ENCODE results near the gene LAIR1.

Gene LAIR1

GRCh38 chr19:54312436-54313377 is 52.0 kb downstream of the LAIR1 start, which contains the start of gene LILRA5:
LILRA5 (minus strand) TSS chr19:54313166; CDS start chr19:54313019, 147 bp downstream.
- Histone ChIP-seq H3K4me2 (peak within 1 kb of the TSS; percentile 55), H4K20me1 (no peaks in the 10 kb centered on the region), H3K27ac (no peak within 1 kb of the TSS)

GRCh38 chr19:54312011-54312410 is 52.7 kb downstream of the LAIR1 start:
- Histone ChIP-seq H3K9me3 (no peaks in the 10 kb centered on the region), H3K4me1 (peaks cover 14% of the 10 kb centered on the region), H3K27me3 (no peaks in the 10 kb centered on the region), H3K4me2 (peak overlapping the region; percentile 55), H3K36me3 (no peaks in the 10 kb centered on the region), H3K9ac (no peak overlapping the region), H4K20me1 (no peaks in the 10 kb centered on the region), H3K4me3 (no peak overlapping the region), H3K27ac (no peak overlapping the region)
- no peak for TF ChIP-seq Cebpa-rat (IDR thresholded peaks at IDR 0.05)

More at GRCh38 chr19:54312436-54313377, 52.0 kb downstream of the LAIR1 start, which contains the start of gene LILRA5:
- Histone ChIP-seq H3K4me1 (peaks cover 14% of the 10 kb centered on the region), H3K36me3 (no peaks in the 10 kb centered on the region), H3K9me3 (no peaks in the 10 kb centered on the region), H3K9ac (no peak within 1 kb of the TSS; the same call in 1 of the 2 replicates), H3K4me3 (no peak within 1 kb of the TSS), H3K27me3 (no peaks in the 10 kb centered on the region)
- no peak for TF ChIP-seq Cebpa-rat (IDR thresholded peaks at IDR 0.05)

- no peak overlapping the region for H3K9ac ChIP-seq
- H3K4me1 ChIP-seq = peaks cover 14% of the 10 kb centered on the region
- TF ChIP-seq Cebpa-rat (IDR thresholded peaks at IDR 0.05) = no peak
- H3K36me3 ChIP-seq = no peaks in the 10 kb centered on the region
- no peaks in the 10 kb centered on the region for H4K20me1 ChIP-seq
- no peak overlapping the region for H3K27ac ChIP-seq
- no peak overlapping the region for H3K4me3 ChIP-seq
- H3K9me3 ChIP-seq = no peaks in the 10 kb centered on the region
- no peak overlapping the region for H3K4me2 ChIP-seq
- no peaks in the 10 kb centered on the region for H3K27me3 ChIP-seq
These were observed 53.2 kb downstream of the LAIR1 start for GRCh38 chr19:54311486-54311885.

- Histone ChIP-seq H3K4me2 (no peak overlapping the region), H3K27me3 (no peaks in the 10 kb centered on the region), H3K4me1 (peaks cover 14% of the 10 kb centered on the region), H3K9ac (no peak overlapping the region), H3K4me3 (no peak overlapping the region), H3K36me3 (no peaks in the 10 kb centered on the region), H3K27ac (no peak overlapping the region), H3K9me3 (no peaks in the 10 kb centered on the region), H4K20me1 (no peaks in the 10 kb centered on the region)
- TF ChIP-seq Cebpa-rat (IDR thresholded peaks at IDR 0.05) = no peak
These were observed 54.2 kb downstream of the LAIR1 start for GRCh38 chr19:54310543-54310942.

GRCh38 chr19:54309811-54310210 is 54.9 kb downstream of the LAIR1 start:
- no peaks in the 10 kb centered on the region for H3K27me3 ChIP-seq
- no peaks in the 10 kb centered on the region for H4K20me1 ChIP-seq
- H3K9me3 ChIP-seq = no peaks in the 10 kb centered on the region
- peaks cover 19% of the 10 kb centered on the region for H3K4me1 ChIP-seq
- TF ChIP-seq Cebpa-rat (IDR thresholded peaks at IDR 0.05) = no peak
- H3K27ac ChIP-seq = no peak overlapping the region
- H3K36me3 ChIP-seq = no peaks in the 10 kb centered on the region
- H3K9ac ChIP-seq = no peak overlapping the region
- H3K4me2 ChIP-seq = no peak overlapping the region
- no peak overlapping the region for H3K4me3 ChIP-seq

- TF ChIP-seq Cebpa-rat (IDR thresholded peaks at IDR 0.05) = no peak
- Histone ChIP-seq H3K4me3 (no peak overlapping the region), H4K20me1 (no peaks in the 10 kb centered on the region), H3K27ac (no peak overlapping the region), H3K9me3 (no peaks in the 10 kb centered on the region), H3K36me3 (no peaks in the 10 kb centered on the region), H3K4me1 (peaks cover 28% of the 10 kb centered on the region), H3K9ac (no peak overlapping the region), H3K4me2 (no peak overlapping the region), H3K27me3 (no peaks in the 10 kb centered on the region)
These were observed 57.2 kb downstream of the LAIR1 start for GRCh38 chr19:54307389-54308020.

GRCh38 chr19:54305141-54305540 is 59.6 kb downstream of the LAIR1 start:
- H3K9me3 ChIP-seq = no peaks in the 10 kb centered on the region
- no peak overlapping the region for H3K27ac ChIP-seq
- H3K9ac ChIP-seq = no peak overlapping the region
- H3K36me3 ChIP-seq = no peaks in the 10 kb centered on the region
- H3K4me1 ChIP-seq = peaks cover 32% of the 10 kb centered on the region
- TF ChIP-seq Cebpa-rat (IDR thresholded peaks at IDR 0.05) = no peak
- H3K27me3 ChIP-seq = no peaks in the 10 kb centered on the region
- H3K4me3 ChIP-seq = no peak overlapping the region
- no peak overlapping the region for H3K4me2 ChIP-seq
- no peaks in the 10 kb centered on the region for H4K20me1 ChIP-seq

- no peak overlapping the region for H3K4me3 ChIP-seq
- no peaks in the 10 kb centered on the region for H3K27me3 ChIP-seq
- no peak overlapping the region for H3K27ac ChIP-seq
- TF ChIP-seq Cebpa-rat (IDR thresholded peaks at IDR 0.05) = no peak
- H3K9me3 ChIP-seq = no peaks in the 10 kb centered on the region
- peak overlapping the region; percentile 37 for H3K4me2 ChIP-seq
- H3K9ac ChIP-seq = no peak overlapping the region
- no peaks in the 10 kb centered on the region for H3K36me3 ChIP-seq
- peaks cover 54% of the 10 kb centered on the region for H3K4me1 ChIP-seq
- no peaks in the 10 kb centered on the region for H4K20me1 ChIP-seq
These were observed 62.5 kb downstream of the LAIR1 start for GRCh38 chr19:54302257-54302656.
